Hepatocyte (in vitro differentiated cells): ENCODE results near the gene PHACTR3.

Experiments used
- CTCF ChIP-seq: fragments of 200-600 bp; sonication (generic); IDR thresholded peaks from 2 replicates; pipeline ENCODE4 v1.5.1; 2016; ENCODE audit warnings: antibody characterized with exemption, mild to moderate bottlenecking; ENCODE audit not compliant: poor library complexity
- EZH2 ChIP-seq: fragments of 200-600 bp; sonication (generic); IDR thresholded peaks from 2 replicates; pipeline ENCODE4 v1.6.1; 2016; ENCODE audit warnings: antibody characterized with exemption, mild to moderate bottlenecking, borderline replicate concordance

DNA sequence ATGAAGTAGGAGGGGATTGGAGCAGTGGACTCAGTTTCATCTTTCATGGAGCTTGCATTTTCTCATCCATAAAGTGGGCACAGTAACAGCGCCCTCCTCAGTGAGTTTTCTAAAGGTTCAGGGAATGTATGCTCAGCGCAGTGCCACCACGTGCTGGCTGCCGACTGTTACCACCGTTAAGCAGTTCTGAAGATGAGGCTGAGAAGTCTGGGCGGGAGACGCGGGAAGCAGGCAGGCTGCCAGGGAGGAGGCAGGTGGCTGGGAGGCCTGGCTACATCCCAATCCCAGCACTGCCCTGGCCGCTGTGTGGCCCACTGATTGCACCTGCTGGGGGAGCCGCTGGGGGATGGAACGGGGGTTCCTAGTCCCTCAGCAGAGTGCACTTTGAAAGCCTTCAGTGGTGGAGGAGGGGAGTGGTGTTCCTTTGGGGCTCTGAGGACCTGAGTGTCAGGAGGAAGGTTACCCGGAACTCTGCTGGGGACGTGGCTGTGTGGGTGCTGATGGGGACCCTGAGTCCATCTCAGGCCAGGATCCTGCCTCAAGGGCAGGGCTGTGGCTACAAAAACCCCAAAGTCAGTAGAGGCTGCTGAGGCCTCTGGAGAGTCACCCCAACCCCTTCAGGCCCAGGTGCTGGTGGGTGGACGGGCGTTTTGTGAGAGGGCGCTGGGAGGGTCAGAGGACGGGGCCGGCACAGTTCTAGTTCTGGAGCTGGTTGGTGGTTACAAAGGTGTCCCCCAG lies 28.0 kb upstream of the PHACTR3 start:
- TF ChIP-seq CTCF (no peak), EZH2 (no peak)
